Right atrium auricular region (tissue), 2 donors: Measurements from ENCODE around the gene ALDH9A1. TPM values are rescaled to one million over a fixed set of nuclear protein-coding genes. Genes with fewer than 3 reads are reported as not detected.
"Not testable (repeated sequence)": the region's sequence is repeated elsewhere in the genome, so short reads cannot be mapped to it uniquely, and the experiment has no call there.

Experiments
- DNase-seq: peaks from one replicate; pipeline ENCODE4 v3.0.0-alpha.2; 2019; ENCODE audit warnings: low spot score
- H3K27ac ChIP-seq, 2 donors: fragments of 200-600 bp; sonication (generic); 1 replicate in 1 of 2; 2 replicates in 1 of 2; pipeline ENCODE4 v1.5.1; 2016 to 2019
- H3K27me3 ChIP-seq, 2 donors: fragments of 200-600 bp; sonication (generic); one replicate each; pipeline versions ENCODE4 v1.5.1 to v1.6.0; 2017 to 2019
- H3K36me3 ChIP-seq: fragments of 200-600 bp; sonication (generic); one replicate; pipeline ENCODE4 v1.5.1; 2016
- H3K4me1 ChIP-seq, 2 donors: fragments of 200-600 bp; sonication (generic); one replicate each; pipeline versions ENCODE4 v1.5.1 to v1.6.0; 2017 to 2019
- H3K4me3 ChIP-seq, 2 donors: fragments of 200-600 bp; sonication (generic); 1 replicate in 1 of 2; 2 replicates in 1 of 2; pipeline ENCODE4 v1.5.1; 2017 to 2019; ENCODE audit warnings: mild to moderate bottlenecking in 1 of 2, moderate library complexity in 1 of 2
- H3K9me3 ChIP-seq, 2 donors: fragments of 200-600 bp; sonication (generic); one replicate each; pipeline ENCODE4 v1.5.1; 2019
- CTCF ChIP-seq, 2 donors: fragments of 200-600 bp; sonication (generic); IDR thresholded peaks; one replicate each; pipeline ENCODE4 v1.5.1; 2019; ENCODE audit warnings: antibody characterized with exemption in 2 of 2
- total RNA-seq, 2 donors: library from RNA; depleted of rRNA; stranded (reverse); fragments of >200 nt; gene quantifications; one replicate each; pipeline ENCODE4 v1.1.0, GENCODE V29; 2016

The ALDH9A1 gene
- total RNA-seq, 2 donors from 2014 or later: 55.0 to 66.2 TPM

- no peaks in the 10 kb centered on the region for H3K27me3 ChIP-seq
Measured at GRCh38 chr1:165659581-165659895, 38.8 kb downstream of the ALDH9A1 start.

GRCh38 chr1:165658766-165659580 lies 39.4 kb downstream of the ALDH9A1 start:
- H3K36me3 ChIP-seq: peaks cover 72% of the 10 kb centered on the region
- H3K9me3 ChIP-seq, H3K4me1 ChIP-seq, H3K4me3 ChIP-seq, H3K27me3 ChIP-seq, H3K27ac ChIP-seq, DNase-seq: not testable (repeated sequence)

More at GRCh38 chr1:165659581-165659895, 38.8 kb downstream of the ALDH9A1 start:
- DNase-seq: no peak
- peaks cover 72% of the 10 kb centered on the region for H3K36me3 ChIP-seq
- H3K27ac ChIP-seq: no peak overlapping the region
- TF ChIP-seq CTCF (IDR thresholded peaks at IDR 0.05): no peak
- H3K4me3 ChIP-seq: no peak overlapping the region
- H3K4me1 ChIP-seq: no peaks in the 10 kb centered on the region
- no peaks in the 10 kb centered on the region for H3K9me3 ChIP-seq

GRCh38 chr1:165650981-165651625 lies 47.3 kb downstream of the ALDH9A1 start:
- H3K4me3 ChIP-seq: no peak overlapping the region
- no peak overlapping the region for H3K27ac ChIP-seq
- H3K9me3 ChIP-seq: no peaks in the 10 kb centered on the region
- H3K4me1 ChIP-seq: peaks cover 0 to 34% of the 10 kb centered on the region in 2 donors
- H3K27me3 ChIP-seq: no peaks in the 10 kb centered on the region
- H3K36me3 ChIP-seq: peaks cover 54% of the 10 kb centered on the region
- no peak for TF ChIP-seq CTCF (IDR thresholded peaks at IDR 0.05)
- DNase-seq: no peak

GRCh38 chr1:165648919-165649572 lies 49.3 kb downstream of the ALDH9A1 start:
- Histone ChIP-seq H3K36me3 (peaks cover 33% of the 10 kb centered on the region), H3K4me1 (peaks cover 0 to 42% of the 10 kb centered on the region in 2 donors), H3K27me3 (no peaks in the 10 kb centered on the region), H3K27ac (no peak overlapping the region), H3K9me3 (no peaks in the 10 kb centered on the region), H3K4me3 (no peak overlapping the region)
- no peak for TF ChIP-seq CTCF (IDR thresholded peaks at IDR 0.05)
- no peak for DNase-seq

GRCh38 chr1:165647970-165648369 lies 50.4 kb downstream of the ALDH9A1 start:
- H3K4me3 ChIP-seq: no peak overlapping the region
- TF ChIP-seq CTCF (IDR thresholded peaks at IDR 0.05): no peak
- no peak overlapping the region for H3K27ac ChIP-seq
- DNase-seq: no peak
- H3K27me3 ChIP-seq: no peaks in the 10 kb centered on the region
- H3K9me3 ChIP-seq: no peaks in the 10 kb centered on the region
- peaks cover 0 to 42% of the 10 kb centered on the region in 2 donors for H3K4me1 ChIP-seq
- H3K36me3 ChIP-seq: peaks cover 22% of the 10 kb centered on the region

GRCh38 chr1:165647517-165647916 lies 50.8 kb downstream of the ALDH9A1 start:
- Histone ChIP-seq H3K27me3 (no peaks in the 10 kb centered on the region), H3K27ac (no peak overlapping the region)
- no peak for DNase-seq

More at GRCh38 chr1:165647517-165647916, 50.8 kb downstream of the ALDH9A1 start:
- H3K4me3 ChIP-seq: no peak overlapping the region
- TF ChIP-seq CTCF (IDR thresholded peaks at IDR 0.05): no peak
- H3K9me3 ChIP-seq: no peaks in the 10 kb centered on the region
- H3K36me3 ChIP-seq: peaks cover 18% of the 10 kb centered on the region
- H3K4me1 ChIP-seq: peaks cover 0 to 45% of the 10 kb centered on the region in 2 donors
